ENCODE measurements around the gene CLEC16A. TPM values are rescaled to one million over a fixed set of nuclear protein-coding genes. Genes with fewer than 3 reads are reported as not detected.

CLEC16A gene
- total RNA-seq, 1 donor from 2014 or later, result 32.4 TPM

DNA sequence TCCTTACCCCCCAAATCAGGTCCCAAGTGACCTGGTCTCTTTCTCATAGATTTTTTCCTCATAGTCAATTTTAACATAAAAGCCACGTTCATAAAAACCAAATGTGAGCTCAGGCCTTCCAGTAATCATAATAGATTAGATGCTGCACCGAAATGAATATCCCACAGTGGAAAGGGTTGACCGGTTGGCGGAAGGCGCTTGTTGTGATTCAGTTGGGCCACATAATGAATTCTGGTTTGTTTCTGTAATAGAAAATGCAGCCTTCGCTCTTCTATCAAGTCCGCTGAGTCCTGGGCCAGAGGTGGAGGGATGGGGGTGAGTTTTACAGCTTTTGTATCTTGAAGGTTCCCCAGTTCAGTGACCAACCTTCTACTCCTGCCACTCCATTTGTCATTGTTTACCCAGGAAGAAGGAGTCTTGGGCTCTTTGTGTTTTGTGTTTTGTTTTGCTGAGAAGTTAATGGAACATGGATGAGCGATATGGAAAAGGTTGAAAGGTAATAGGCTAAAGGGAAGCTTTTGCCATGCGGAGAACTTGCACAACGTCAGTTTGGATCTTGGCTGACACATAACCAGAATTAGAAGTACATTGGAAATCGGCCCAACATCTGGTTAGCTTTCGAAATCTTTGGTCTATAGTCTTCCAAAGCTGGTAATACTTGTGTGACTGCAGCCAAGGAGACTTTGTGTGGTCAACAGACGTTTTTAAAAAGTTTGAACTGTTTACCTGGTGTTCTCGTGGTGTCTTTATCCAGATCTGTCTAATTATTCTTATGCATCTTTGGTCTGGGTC is 89.5 kb downstream of the CLEC16A start:
- no peak for DNase-seq (ENCODE audit: extremely low read depth, low read depth, low spot score)

DNA sequence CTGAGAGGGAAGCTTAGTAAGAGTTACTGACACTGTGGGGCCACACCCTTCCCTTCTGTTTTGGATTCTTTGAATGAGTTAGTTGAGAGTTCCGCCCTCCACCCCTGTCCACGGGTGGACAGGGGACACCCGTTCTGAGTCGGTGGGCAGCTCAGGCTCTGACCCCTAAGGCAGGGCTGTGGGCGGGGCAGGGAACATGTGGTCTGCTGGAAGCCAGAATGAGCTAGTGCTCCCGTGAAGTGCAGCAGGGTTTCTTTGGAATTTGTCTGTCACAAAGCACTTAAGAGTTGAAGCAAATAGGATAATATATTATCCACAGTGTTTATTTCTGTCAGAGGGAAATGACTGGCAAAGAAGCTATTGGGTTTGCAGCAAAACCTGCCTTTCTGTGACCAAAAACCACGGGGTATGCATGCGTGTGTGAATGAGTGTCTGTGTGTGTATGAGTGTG is 90.1 kb downstream of the CLEC16A start:
- DNase-seq (ENCODE audit: extremely low read depth, low read depth, low spot score), result no peak

DNA sequence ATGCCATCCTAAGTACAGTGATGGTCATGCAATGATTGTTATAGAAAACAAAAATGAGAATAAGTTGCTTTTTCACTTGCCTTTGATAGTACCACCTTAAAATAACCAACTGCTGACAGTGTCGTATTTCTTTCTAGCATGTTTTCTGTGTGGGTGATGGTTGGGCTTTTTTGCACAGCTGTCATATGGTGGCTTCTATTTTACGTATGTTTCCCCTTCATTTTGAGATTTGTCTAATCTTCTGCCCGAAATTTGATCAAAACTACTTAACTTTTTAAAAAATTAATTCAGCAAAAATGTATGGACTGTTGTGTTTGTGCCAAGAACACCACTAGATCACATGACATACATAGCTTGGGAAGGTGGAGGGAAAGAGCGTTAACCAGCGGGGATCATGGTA is 90.7 kb downstream of the CLEC16A start:
- no peak for DNase-seq (ENCODE audit: extremely low read depth, low read depth, low spot score)

DNA sequence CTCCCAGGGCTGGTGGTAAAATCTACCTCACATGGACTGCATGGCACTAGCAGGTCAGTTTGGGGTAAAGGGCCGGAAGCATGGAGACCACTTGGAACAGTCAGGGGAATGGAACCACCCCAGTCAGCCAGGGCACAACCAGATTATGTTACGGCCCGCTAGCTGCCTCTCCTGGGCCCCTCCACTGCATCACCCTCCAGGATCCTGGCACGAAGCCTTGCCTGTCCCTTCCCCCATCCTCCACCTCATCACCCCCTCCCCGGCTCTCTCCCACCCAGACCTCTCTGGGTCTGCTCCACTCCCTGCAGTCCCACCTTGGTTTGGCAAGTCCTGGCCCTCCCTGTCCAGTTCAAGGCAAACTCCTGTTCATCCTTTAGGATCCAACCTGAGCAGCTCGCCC is 91.7 kb downstream of the CLEC16A start:
- DNase-seq (ENCODE audit: extremely low read depth, low read depth, low spot score), result no peak

DNA sequence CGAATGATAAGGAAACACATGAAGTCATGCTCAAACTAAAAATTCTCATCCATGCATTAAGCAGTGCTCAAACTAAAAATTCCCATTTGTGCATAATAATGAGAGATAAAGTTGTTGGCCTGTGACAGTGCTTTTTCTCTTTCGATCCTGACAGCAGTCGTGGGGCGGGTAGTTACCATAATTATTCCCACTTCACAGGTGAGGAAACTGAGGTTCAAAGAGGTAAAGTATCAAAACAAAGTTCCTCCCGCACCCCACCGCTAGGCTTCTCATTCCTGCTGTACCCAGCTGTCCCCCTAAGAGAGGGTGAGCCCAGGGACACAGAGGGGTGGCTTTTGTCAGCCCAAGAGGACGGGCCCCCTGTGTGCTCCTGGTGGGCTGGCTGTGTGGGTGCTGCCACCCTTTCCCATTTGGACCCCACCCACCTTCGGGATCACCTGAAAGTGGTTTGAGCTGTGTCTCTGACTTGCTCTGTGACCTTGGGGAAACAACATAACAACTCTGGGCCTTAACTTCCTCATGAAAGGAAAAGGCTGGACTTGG is 92.6 kb downstream of the CLEC16A start:
- no peak for DNase-seq (ENCODE audit: extremely low read depth, low read depth, low spot score)

DNA sequence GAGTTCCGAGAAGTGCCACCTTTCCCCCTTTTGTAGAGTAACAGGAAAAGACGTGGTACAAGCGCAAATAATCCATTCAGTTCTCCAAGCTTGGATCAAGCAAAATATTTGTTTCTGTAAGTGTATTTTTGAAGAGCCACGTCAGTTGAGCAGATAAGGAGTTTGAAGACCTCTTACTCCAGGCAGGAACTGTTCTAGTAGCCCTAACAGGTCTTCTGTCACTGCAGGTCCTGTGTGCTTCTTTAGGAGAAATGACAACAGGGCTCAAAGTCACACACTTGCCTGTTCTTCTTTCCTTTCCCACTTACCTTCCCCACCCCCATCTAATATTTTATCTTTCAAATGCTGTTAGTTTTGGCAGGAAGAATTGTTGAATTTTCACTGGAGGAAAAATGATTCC is 93.9 kb downstream of the CLEC16A start:
- no peak for DNase-seq (ENCODE audit: extremely low read depth, low read depth, low spot score)

DNA sequence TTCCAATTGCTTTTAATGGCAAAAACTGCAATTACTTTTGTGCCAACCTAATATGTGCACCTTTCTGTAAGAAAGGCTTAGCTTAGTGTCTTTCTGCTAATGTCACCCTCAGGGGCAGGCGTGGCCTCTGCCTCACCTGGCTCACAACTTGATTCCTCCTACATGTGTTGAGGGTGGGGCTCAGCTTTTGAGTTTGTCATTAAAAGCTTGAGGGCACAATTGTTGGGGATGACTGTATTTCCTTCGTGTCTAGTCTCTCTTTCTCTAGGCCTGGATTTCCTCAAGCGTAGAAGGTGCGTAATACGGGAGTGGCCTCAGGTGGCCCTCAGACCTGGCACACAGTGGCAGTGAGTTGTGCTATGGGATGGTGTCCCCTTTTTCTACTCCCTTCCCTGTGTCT is 94.4 kb downstream of the CLEC16A start:
- no peak for DNase-seq (ENCODE audit: extremely low read depth, low read depth, low spot score)

DNA sequence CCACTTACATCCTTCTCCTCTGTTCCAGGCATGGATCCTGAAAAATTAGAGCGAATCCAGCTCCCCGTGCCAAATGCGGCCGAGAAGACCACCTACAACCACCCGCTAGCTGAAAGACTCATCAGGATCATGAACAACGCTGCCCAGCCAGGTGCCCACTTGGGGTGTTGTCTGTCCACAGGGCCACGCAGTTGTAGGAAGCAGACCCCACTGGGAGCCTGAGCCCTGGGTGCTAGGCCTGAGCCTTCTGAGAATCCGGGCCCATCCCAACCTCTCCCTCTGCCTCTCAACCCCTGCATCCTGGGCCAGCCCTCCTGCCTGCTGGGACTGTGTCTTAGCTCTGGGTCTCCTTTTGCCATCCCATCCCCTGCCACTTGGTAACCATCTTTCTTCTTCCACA is 95.4 kb downstream of the CLEC16A start:
- DNase-seq (ENCODE audit: extremely low read depth, low read depth, low spot score), result no peak

DNA sequence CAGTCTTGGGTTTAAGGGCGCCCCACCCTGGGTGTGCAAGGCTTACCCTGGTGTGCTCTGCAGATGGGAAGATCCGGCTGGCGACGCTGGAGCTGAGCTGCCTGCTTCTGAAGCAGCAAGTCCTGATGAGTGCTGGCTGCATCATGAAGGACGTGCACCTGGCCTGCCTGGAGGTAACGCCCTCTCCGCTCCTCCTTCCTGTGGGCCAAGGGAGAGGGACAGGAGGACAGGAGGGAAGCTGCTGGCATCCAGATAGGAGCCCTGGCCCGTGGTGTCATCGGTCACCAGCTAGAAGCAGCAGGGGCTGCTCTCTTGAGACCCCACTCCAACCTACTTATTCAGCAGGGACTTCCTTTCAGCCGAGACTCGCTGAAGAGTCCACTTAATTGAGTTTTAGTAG is 97.8 kb downstream of the CLEC16A start:
- no peak for DNase-seq (ENCODE audit: extremely low read depth, low read depth, low spot score)

DNA sequence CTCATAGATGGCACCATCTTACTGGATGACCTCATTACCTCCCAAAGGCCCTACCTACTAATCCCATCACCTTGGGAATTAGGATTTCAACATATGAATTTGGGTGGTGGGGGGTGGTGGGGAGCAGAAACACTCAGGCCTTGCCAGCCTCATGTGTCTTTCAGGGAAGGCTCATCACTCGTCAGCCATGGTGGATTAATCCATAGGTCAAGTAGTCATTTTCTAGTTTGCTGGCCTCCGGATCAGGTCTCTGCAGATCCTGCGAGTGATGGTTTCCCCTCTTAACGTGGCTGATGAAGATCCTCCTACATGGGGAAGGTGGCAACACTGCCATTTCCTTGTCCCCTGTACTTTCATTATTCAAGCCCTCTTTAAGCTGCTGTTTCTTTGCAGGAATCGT is 101.1 kb downstream of the CLEC16A start:
- no peak for DNase-seq (ENCODE audit: extremely low read depth, low read depth, low spot score)

DNA sequence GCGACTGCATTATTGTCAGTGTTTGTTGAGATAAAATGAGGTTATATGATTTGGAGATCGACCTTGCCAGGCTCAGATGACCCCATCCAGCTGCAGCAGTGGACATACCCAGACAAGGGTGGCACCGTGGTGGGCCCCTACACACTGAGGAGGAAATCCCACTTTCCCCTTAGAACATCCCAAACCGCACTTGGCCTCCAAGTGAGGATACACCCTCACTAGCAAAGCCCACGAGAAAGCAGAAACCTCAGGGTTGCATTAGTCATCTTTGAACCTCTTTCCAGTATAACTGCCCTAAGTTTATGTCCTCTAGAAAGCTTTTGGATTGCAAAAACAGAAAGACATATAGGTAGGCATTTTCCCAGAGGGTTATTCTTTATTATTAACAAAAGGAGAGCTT is 101.5 kb downstream of the CLEC16A start:
- DNase-seq (ENCODE audit: extremely low read depth, low read depth, low spot score), result no peak

DNA sequence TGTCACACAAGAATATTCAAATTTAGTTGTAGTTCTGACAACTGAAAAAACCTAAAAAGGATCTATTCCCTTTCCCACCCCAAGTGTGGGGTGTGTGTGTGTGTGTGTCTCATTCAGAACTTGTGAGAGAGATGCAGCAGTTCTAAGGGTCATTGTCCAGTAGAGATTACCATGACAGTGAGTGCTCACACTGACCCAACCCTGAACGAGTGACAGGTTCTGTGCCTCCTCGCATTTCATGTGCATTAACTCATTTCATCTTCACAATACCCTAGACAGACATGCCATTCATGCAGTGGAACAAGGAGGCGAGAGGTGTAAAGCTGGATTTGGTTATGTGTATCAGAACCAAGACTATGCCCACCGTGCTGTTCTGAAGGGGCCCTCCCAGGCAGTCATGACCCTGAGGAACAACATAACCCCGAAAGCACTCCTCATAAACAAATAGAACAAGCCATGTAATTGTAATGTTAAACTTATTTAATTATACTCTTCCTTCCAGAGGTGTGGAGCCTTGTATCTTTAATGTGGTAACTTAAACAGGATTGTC is 102.1 kb downstream of the CLEC16A start:
- DNase-seq (ENCODE audit: extremely low read depth, low read depth, low spot score), result no peak

DNA sequence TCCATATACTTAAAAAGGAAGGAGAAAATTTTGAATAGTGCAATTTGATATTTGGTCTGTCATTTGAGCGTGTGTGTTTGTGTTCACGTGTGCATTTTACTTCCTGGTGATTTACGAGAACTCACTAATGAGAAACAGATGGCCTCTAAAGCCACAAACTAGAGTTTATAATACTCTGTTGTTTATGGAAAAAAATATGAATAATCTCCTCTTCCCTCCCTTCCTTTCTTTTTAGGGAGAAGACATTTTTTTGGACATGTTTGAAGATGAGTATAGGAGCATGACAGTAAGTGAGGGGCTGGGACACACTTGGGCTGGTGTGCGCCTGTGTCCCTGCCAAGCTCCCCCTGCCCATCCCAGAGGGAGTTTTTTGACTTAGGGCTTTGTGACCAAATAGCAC is 102.7 kb downstream of the CLEC16A start:
- no peak for DNase-seq (ENCODE audit: extremely low read depth, low read depth, low spot score)

DNA sequence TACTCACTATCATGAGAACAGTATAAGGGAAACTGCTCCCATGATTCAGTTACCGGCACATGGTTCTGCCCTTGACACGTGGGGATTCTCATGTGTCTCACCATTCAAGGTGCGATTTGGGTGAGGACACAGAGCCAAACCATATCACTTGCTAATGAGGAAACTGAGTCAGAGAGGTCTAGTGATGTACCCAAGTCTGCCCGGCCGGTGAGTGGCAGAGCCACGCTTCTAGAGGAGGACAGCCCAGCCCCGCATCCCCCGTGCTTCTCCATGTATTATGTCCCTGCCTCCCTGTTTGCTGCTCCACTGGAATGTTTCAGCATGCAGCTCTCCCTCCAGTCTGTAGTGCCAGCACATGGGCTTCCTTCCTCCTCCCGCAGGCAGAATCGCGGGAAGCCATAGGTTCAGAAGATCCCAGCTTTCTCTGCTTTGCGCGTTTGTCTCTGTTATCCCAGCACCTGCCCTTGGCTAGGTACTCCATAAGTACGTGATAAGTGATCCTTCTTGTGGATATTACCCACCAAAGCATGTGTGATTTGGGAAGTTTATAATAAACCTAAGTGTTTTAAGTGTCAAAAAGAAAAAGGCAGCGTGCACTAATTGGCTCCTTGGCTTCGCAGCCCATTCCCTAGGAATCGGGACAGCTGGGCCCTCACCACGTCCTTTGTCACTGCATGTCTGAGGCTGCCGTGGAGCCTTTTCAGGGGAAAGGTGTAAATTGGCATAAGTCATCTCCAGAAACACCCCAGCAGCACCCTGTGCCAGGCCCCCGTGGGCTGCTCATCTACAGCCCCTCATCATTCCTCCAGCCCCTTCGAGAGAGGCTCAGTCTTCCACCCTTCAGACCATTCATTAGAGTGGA is 103.8 kb downstream of the CLEC16A start:
- no peak for DNase-seq (ENCODE audit: extremely low read depth, low read depth, low spot score)

DNA sequence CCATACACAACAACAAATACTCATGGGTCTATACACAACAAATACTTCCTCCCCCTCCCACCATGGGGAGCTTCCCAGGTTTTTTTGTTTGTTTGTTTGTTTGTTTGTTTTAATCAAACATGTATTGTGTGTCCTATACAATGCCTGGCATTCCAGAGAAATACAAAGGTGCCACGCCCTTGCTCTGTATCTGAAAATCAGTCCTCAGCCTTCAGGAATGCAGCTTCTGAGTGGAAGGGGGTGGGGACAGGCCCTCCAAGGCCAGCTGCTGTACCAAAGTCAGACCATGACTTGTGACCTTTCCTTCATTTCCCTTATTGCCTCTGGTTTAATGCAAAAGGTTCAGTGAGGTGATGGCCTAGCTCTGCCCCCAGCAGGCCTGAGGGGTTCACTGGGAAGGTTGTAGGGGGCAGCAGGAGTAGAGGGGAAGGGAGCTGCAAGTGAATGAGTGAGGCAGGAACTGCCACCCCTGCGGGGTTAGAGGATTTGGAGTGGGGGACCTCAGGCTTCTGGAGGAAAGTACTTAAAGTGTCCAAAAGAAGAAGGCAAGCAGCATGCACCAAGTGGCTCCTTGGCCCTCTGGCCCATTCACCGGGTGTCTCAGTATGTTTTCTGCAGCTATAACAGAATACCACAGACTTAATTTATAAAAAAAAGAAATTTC is 105.2 kb downstream of the CLEC16A start:
- no peak for DNase-seq (ENCODE audit: extremely low read depth, low read depth, low spot score)

DNA sequence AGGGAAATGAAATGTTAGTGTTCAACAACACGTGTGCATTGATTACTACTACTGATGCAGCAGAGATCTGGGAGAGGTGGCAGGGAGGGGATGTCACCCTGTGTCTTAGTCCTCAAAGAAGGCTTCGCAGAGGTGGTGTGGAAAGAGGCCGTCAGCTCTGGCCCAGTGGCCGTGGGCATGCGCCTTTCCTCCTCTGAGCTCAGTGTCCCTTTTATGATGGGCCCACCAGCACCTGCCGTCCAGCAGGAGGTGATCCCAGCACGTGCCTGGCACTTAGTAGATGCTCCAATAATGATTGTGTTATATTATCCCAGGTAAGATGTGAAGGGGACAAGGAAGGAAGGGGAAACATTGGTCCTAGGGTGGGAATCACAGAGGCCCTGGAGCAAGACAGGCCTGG is 106.2 kb downstream of the CLEC16A start:
- no peak for DNase-seq (ENCODE audit: extremely low read depth, low read depth, low spot score)

DNA sequence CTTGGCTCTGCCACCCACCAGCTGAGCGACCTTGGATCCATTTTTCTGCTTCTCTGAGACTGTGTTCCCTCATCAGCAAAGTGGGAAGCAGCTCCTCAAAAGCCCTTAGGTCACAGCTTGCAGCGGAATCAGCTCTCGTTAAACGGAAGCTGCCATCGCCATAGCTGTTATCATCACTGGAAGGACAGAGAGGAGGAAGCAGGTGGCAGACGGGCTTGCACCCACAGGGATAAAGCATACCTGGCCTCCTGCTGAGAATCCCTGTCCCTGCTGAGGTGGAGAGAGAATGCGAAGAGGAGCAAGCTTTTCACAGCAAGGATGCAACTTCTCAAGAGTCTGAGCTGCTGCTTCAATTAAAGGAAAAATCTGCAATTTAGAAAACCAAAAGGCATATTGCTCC is 106.6 kb downstream of the CLEC16A start:
- no peak for DNase-seq (ENCODE audit: extremely low read depth, low read depth, low spot score)

DNA sequence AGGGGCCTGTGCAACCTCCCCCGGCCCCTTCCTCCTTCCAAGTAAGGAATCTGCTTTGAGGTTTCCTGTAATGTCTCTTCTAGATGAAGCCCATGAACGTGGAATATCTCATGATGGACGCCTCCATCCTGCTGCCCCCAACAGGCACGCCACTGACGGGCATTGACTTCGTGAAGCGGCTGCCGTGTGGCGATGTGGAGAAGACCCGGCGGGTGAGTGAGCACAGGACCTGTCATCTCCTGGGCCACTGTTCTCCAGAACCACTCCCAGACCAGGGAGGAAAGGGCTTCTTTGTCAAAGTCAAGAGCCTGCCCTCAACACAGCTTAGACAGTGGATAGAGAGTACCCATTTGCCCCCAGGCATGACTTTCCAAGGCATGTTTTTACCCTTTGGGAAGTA is 107.1 kb downstream of the CLEC16A start:
- no peak for DNase-seq (ENCODE audit: extremely low read depth, low read depth, low spot score)

DNA sequence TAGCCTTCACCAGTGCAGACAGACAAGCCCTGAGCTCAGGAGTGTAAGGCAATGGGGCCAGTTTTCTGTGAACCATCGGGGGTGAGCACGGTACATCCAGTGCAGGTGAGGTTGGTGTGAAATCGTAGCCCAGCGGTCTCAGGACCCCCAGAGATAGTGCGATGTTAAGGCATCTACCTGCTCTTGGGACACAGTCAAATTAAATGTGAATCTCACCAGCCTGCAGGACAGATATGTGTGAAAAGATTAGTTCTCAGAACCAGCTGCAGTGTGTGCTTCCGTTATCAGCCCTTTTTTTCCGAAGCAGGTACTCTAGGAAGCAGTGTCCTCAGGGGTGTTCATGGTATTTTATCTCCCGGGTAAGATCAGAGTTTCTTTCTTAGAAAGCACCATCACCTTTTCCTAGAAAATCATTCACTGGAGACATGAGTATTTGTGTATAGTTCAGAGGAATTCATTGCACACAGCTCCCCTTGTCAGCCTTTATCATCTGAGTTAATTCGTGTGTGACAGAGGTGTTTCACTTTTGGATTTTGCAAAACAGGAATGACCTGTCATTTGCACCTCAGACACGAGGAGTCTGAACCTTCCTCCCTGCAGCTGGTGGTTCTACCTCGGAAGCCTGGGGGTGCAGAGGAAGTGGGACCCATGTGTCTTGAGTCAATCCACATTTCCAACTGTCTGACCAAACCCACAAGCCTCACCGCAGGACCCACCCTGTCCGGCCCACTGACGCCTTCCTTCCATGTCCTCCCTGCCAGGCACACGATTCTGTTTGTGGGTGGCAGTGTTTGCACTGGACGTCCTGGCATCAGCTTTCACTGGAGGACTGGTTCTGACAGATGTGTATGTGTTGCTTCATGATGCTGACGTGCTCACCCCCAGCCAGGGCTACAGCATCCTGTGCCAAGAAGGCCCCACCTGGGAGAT is 107.8 kb downstream of the CLEC16A start:
- DNase-seq (ENCODE audit: extremely low read depth, low read depth, low spot score), result no peak

DNA sequence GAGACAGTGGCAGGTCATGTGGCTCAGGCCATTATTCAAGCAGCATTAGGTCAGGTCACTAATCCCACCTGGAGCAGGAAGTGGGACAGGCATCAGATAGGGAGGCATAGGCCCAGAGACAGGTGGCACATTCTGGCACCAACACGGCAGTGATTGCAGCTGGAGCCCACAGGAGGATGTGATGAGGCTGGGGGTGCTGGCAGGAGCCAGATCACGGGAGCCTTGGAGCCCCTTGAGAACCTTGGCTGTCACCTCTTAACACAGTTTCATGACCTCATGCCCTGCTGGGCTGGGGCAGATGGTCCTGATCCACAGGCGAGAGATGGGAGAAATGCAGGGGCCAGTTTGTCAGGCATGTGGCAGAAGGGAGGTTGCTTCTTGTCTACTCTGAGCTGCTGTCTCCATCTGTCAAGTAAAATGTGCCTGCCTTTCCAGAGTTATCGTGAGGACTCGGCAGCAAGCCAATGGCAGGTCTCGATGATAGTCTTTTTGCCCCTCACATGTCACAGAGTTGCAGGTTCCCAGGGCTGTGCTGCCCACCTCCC is 109.6 kb downstream of the CLEC16A start:
- no peak for DNase-seq (ENCODE audit: extremely low read depth, low read depth, low spot score)

Measured in glomerular endothelial cell (primary cell).